Hematopoietic multipotent progenitor cell treated with erythropoietin and hydrocortisone succinate and interleukin-3 and kit ligand, for 8 days (in vitro differentiated cells): ENCODE results near the gene TMEM131.
"Not testable (repeated sequence)": the region's sequence is repeated elsewhere in the genome, so short reads cannot be mapped to it uniquely, and the experiment has no call there.

Experiments used
- DNase-seq: peaks from one replicate; pipeline ENCODE4 v3.0.0-alpha.2; 2015

TMEM131 gene

DNA sequence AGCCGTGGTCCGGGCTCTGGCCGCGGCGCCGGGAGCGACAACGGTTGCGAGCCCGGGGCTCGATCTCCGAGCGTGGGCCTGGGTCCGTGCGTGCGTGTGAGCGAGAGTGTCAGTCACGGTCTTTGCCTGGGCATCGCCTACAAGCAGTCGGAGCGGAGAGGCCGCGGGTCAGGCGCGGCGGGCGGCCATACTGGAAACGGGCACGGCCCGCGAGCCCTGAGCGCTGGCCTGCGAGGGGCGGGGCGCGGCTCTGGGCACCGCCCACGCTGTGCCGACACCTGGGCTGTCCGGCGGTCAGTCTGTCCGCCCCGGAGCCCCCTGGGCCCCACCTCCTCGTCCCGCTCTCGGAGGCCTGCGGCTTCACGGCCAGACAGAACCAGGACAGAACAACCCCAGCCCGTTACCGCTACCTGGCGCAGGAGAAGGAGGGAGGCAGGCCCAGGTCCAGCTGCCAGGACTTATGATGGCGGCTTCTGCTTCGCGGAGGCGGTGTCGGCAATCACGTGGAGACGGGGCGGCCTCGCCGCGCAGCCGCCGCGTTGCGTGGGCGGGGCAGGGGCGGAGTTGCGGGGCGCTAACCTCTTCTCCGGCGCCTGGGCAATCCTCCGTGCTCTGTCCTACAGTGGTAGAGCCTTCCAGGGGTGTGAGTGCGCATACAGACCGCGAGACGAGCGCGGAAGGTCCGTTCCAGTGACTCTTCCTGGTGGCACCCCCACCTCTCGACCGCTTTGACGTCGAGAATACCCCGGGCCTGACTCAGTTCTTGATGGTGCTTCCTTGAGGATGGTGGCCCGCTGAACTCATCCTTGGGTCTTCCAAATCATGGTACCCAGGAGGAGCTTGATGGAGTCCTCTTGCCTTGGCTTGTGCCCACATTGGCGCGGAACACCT, at the start of gene TMEM131:
TSS of gene TMEM131 (minus strand) at position 215 of the 891 bp plus-strand sequence. CDS start 286 bp downstream, outside the sequence.
- DNase-seq: peak; percentile 91

GRCh38 chr2:98044730-98045129, 49.0 kb upstream of the TMEM131 start:
- not testable (repeated sequence) for DNase-seq

DNA sequence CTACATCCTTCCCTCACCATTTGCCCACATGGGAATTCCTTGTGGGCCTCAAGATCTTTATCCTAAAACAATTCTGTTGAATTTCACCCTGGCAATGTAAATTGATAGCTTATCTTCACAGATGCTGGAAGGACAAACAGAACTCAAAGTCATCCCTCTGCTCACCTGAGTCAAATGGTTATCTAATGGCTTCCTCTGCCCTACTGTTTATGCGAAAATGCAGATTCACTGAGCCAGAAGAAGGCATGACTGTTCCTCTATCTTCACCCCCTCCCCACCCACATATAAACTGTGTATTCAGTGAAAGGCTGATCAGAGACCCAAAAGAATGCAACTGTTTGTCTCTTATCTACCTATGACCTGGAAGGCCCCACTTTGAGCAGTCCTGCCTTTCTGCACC, 47.4 kb upstream of the TMEM131 start:
- no peak for DNase-seq

DNA sequence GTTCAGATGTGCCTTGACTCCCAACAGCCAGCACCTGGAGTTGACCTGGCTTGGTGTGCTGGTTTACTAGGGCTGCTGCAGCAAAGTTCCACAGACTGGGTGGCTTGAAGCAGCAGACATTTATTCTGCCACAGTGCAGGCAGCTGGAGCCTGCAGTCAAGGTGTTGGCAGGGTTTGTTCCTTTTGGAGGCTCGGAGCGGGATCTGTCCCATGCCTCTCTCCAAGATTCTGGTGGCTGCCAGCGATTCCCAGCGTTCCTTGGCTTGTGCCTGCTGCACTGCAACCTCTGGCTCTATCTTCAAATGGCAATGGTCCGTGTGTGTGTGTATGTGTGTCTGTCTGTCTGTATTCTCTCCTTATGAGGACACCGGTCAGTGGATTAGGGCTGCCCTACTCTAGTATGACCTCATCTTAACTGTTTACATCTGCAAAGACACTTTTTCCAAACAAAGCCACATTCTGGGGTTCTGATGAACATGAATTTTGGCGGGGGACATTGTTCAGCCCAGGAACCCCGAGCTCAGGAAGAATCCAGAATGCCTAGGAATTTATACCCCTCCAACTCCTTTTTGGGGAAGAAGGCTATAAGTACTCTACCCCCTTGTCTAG, 44.7 kb upstream of the TMEM131 start:
- DNase-seq: no peak

GRCh38 chr2:98039085-98039756, 43.5 kb upstream of the TMEM131 start:
- DNase-seq: no peak

DNA sequence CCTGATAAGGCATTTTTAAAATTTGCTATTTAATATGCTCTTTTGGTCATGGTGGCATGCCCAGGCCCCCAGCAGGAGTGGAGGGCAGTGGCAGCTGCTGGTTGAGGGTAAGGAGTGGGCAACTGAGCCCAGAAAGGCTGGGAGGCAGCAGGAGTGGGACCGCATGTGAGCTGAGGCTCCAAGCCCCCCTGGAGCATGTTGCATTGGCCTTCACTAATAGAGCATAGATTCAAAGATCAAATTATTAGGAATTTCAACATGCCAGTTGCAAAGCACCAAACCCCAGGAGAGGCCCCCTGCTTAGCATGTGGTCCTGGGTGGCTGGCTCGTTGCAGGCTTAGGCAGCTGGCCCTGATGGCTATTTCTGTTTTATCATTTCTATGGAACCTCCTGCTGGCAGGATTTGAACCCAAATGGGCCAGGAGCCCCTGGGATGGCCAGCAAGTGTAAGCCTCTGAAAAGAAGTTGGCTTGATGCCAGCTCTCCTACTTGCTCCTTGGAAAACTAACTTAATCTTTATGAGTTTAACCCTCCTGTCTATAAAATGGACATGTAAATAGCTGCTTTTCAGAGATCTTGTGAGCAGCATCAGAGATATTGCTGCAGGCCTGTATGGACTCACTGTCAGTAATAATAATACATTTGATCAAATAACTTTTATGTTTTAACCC, 42.1 kb upstream of the TMEM131 start:
- no peak for DNase-seq

DNA sequence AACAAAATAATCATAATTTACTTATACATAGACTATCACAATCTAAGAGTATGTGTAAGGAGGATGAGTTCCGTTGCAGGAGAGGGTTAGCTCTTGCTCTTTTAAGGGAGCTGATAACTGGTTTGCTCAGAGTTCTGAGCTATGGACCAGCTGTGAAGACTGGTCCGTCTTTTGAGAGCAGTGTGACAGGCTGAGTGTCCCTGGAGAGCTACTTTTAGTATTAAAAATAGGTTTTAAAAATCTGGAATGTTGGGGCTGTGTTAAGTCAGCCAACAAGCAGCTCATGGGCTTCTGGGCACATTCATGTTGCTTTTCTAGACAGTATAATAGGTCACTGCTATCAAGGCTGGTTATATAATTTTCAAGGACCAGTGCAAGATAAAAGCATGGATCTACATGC, 41.5 kb upstream of the TMEM131 start:
- DNase-seq: no peak

GRCh38 chr2:98036349-98037000, 40.7 kb upstream of the TMEM131 start:
- no peak for DNase-seq

- DNase-seq: peak; percentile 52
Observed at GRCh38 chr2:98034745-98035144, 39.0 kb upstream of the TMEM131 start.

- no peak for DNase-seq
Observed at GRCh38 chr2:98032086-98032485, 36.3 kb upstream of the TMEM131 start.

DNA sequence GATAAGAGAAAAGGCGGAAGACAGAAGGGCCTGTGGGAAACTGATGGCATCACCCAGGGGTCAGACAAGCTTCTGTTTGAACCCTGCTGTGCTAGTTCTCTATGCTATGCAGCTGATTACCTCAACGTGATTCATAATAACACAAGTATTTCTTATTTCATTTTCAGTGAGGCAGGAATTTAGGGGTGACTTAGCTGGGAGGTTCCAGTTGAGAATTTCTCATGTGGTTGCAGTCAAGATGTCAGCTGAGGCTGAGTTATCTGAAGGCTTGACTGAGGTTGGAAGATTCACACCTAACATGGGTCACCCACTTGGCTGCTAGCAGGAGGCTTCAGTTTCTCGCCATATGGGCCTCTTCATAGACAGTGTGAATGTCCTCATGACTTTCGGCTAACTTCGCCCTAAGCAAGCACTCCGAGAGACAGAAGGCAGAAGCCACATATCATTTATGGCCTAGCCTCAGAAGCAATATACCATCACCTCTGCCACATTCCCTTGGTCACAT, 34.0 kb upstream of the TMEM131 start:
- no peak for DNase-seq

GRCh38 chr2:98028931-98029717, 33.4 kb upstream of the TMEM131 start:
- no peak for DNase-seq

GRCh38 chr2:98028101-98028561, 32.4 kb upstream of the TMEM131 start:
- no peak for DNase-seq

DNA sequence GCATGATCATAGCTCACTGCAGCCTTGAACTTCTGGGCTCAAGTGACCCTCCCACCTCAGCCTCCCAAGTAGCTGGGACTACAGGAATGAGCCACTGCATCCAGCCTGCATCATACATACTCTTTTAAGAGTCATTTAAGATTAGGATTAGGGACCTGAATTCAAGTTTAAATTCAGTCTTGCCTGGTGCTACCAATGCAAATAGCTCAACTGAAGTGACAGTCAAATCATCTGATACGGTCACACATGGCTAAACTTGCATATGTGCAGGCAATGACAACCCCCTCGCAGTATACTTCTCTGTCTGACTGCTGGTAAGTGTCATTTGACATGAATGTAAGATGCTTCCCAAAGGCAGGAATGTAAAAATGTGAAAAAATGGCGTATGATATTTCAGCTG, 31.8 kb upstream of the TMEM131 start:
- no peak for DNase-seq

DNA sequence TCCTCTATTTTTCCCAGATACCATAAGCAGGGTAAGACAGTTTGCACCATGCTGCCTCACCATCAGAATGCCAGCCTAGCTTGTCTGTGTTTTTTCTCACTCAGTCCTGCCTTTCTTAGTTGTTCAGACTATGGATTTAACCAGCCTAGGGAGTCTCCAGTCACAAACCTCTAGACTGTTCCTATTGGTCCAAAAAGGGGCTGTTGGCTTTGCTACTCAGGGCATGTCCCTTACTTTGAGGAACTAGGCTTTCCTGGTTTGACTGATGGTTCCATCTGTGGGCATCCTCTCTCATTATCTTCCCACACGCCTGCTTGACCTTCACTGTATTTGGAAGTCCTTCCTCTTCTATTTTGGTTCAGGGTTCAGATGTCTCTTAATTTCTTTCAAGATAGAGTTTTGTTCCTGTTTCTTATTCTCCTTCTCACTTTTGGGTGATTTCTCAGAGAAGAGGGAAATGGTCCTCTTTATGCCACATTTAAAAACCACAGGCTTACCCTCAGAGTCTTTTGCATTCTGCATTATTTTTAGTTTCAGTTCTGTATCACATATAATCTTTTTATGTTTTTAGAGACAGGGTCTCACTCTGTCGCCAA, 31.3 kb upstream of the TMEM131 start:
- no peak for DNase-seq

GRCh38 chr2:98026292-98026691, 30.5 kb upstream of the TMEM131 start:
- no peak for DNase-seq

DNA sequence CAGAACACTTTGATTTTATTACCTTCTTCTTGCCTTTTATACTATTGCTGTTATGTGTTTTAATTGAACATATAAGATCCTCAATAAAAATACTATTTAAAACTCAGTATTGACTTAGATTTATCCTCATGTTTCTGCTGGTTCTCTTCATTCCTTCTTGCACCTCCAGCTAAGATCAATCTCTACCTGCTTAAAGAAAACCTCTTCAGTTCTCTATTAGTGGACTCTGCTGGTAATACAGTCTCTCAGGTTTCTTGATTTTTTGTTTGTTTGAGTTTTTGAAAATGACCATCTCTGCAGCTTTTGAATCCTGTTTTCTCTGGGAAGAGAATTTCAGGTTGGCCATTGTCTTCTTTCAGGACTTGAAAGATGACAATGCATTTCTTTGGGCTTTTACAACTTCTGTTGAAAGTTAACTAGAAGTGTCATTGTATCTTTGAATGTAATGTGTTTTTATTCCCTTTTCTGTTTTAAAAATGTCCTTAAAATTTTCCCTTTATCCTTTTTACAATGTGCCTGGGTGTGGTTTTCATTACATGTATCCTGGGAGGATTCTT, 29.8 kb upstream of the TMEM131 start:
- DNase-seq: no peak

- not testable (repeated sequence) for DNase-seq
Observed at GRCh38 chr2:98022067-98022466, 26.3 kb upstream of the TMEM131 start.

DNA sequence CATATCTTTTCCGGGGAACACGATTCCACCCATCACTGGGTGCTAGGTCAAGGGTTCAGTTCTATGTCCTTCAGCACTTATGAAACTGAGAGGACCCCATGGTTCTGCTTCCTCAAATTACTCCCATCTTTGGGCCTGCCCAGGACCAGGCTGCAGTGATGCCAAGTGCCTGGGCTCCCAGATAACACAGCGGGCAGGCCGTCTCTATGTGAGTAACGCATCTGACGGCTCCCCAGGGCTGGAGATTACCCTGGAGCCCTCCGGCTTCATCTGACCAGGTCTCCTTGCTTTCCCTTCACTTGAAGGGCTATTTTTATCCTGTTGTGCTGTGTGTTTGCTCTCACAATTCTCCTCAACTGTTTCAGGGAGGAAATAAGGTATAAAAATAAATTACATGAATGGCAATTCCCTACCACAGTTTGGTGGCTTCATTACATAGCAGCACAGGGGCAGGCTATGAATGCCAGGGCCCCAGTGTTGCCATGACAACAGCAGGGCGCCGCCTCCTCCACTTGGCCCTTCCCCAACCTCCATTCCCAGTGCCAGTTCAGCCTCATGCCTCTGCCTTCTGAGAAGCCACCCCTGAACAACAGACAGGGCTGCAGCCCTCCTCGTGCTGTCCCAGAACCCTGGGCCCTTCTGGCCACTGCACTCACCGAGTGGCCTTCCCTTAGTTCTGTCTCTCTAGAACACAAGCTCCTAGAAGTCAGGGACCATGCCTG, 25.4 kb upstream of the TMEM131 start:
- DNase-seq: peak; percentile 25

- DNase-seq: no peak
Observed at GRCh38 chr2:98020516-98020915, 24.8 kb upstream of the TMEM131 start.
